Neural cell (in vitro differentiated cells): ENCODE data around the gene PLCZ1. TPM values are rescaled to one million over a fixed set of nuclear protein-coding genes. Genes with fewer than 3 reads are reported as not detected.

Source experiments
- H2AFZ ChIP-seq: fragments of 200-600, 300-800 bp; sonication (generic), shearing (Covaris generic); 2 replicates; pipeline ENCODE4 v1.6.0; 2014; ENCODE audit warnings: low read depth, mild to moderate bottlenecking, antibody characterized with exemption, low read length, moderate library complexity
- H3F3A ChIP-seq: fragments of 200-600 bp; shearing (Covaris generic); 2 replicates; pipeline ENCODE4 v1.6.1; 2016; ENCODE audit warnings: mild to moderate bottlenecking, moderate library complexity, mixed read lengths, antibody characterized with exemption, low read length; ENCODE audit not compliant: insufficient read depth, poor library complexity, severe bottlenecking
- H3K27ac ChIP-seq: fragments of 200-600, 300-800 bp; sonication (generic), shearing (Covaris generic); 2 replicates; pipeline ENCODE4 v1.5.1; 2014; ENCODE audit warnings: mild to moderate bottlenecking, low read length, moderate library complexity
- H3K27me3 ChIP-seq: fragments of 300-800, 200-600 bp; sonication (generic), shearing (Covaris generic); 2 replicates; pipeline ENCODE4 v1.6.0; 2014; ENCODE audit warnings: mild to moderate bottlenecking, low read depth, low read length, moderate library complexity; ENCODE audit not compliant: insufficient read depth
- H3K36me3 ChIP-seq: fragments of 300-800, 200-600 bp; sonication (generic), shearing (Covaris generic); 2 replicates; pipeline ENCODE4 v1.5.1; 2014; ENCODE audit warnings: mild to moderate bottlenecking, antibody characterized with exemption, low read length, moderate library complexity; ENCODE audit not compliant: insufficient read depth
- H3K4me2 ChIP-seq: fragments of 300-800, 200-600 bp; sonication (generic), shearing (Covaris generic); 2 replicates; pipeline ENCODE4 v1.6.0; 2014; ENCODE audit warnings: mild to moderate bottlenecking, low read length
- H3K4me3 ChIP-seq: fragments of 300-800, 200-600 bp; sonication (generic), shearing (Covaris generic); 2 replicates; pipeline ENCODE4 v1.5.1; 2014; ENCODE audit warnings: mild to moderate bottlenecking, low read length, moderate library complexity
- H3K79me2 ChIP-seq: fragments of 200-600 bp; shearing (Covaris generic); replicated peaks from 2 replicates; pipeline ENCODE4 v1.6.0; 2014; ENCODE audit warnings: mild to moderate bottlenecking, low read length, moderate library complexity; ENCODE audit not compliant: insufficient read depth
- H3K9ac ChIP-seq: fragments of 300-800, 200-600 bp; sonication (generic), shearing (Covaris generic); 2 replicates; pipeline ENCODE4 v1.6.1; 2016; ENCODE audit warnings: mild to moderate bottlenecking, low read length, mixed read lengths
- H3K9me2 ChIP-seq: fragments of 200-600 bp; shearing (Covaris generic); 2 replicates; pipeline ENCODE4 v1.6.1; 2016; ENCODE audit warnings: mild to moderate bottlenecking, low read length, mixed read lengths; ENCODE audit not compliant: insufficient read depth
- H3K9me3 ChIP-seq: fragments of 200-600, 300-800 bp; sonication (generic), shearing (Covaris generic); 2 replicates; pipeline ENCODE4 v1.6.1; 2016; ENCODE audit warnings: mild to moderate bottlenecking, mixed run types, low read length, moderate library complexity, mixed read lengths
- H4K20me1 ChIP-seq: fragments of 200-600 bp; shearing (Covaris generic); 2 replicates; pipeline ENCODE4 v1.6.1; 2016; ENCODE audit warnings: mild to moderate bottlenecking, mixed run types; ENCODE audit not compliant: insufficient read depth
- CTCF ChIP-seq: fragments of 450-650 bp; IDR thresholded peaks from 2 replicates; pipeline ENCODE4 v1.5.1; 2014; ENCODE audit warnings: antibody characterized with exemption, mild to moderate bottlenecking, moderate library complexity; ENCODE audit not compliant: poor library complexity, severe bottlenecking
- EP300 ChIP-seq: fragments of 450-650 bp; conservative IDR thresholded peaks from 2 replicates; pipeline ENCODE4 v1.6.1; 2014; ENCODE audit warnings: antibody characterized with exemption, mild to moderate bottlenecking, moderate library complexity; ENCODE audit not compliant: poor library complexity, severe bottlenecking
- EZH2 ChIP-seq: fragments of 200-600, 300-800 bp; shearing (Covaris generic), sonication (generic); IDR thresholded peaks from 2 replicates; pipeline ENCODE4 v1.6.1; 2014; ENCODE audit warnings: antibody characterized with exemption, low read length, borderline replicate concordance, mild to moderate bottlenecking; ENCODE audit not compliant: insufficient read depth, poor library complexity, severe bottlenecking
- MXI1 ChIP-seq: fragments of 450-650 bp; conservative IDR thresholded peaks from 2 replicates; pipeline ENCODE4 v1.6.1; 2014; ENCODE audit warnings: antibody characterized with exemption, mild to moderate bottlenecking; ENCODE audit not compliant: poor library complexity, severe bottlenecking
- POLR2AphosphoS5 ChIP-seq: IDR thresholded peaks from 2 replicates; pipeline ENCODE4 v1.6.1; 2012
- RAD21 ChIP-seq: fragments of 450-650 bp; conservative IDR thresholded peaks from 2 replicates; pipeline ENCODE4 v1.6.1; 2014; ENCODE audit warnings: antibody characterized with exemption, mild to moderate bottlenecking, moderate library complexity
- REST ChIP-seq: IDR thresholded peaks from 2 replicates; pipeline ENCODE4 v1.6.1; 2012; ENCODE audit warnings: borderline replicate concordance
- SMC3 ChIP-seq: fragments of 450-650 bp; conservative IDR thresholded peaks from 2 replicates; pipeline ENCODE4 v1.6.1; 2014; ENCODE audit warnings: antibody characterized with exemption, mild to moderate bottlenecking, moderate library complexity; ENCODE audit not compliant: poor library complexity
- TAF1 ChIP-seq: IDR thresholded peaks from 2 replicates; pipeline ENCODE4 v1.6.1; 2012; ENCODE audit warnings: low read depth
- polyA plus RNA-seq: library from polyadenylated mRNA; depleted of rRNA; stranded (reverse); fragments of >200 nt; gene quantifications from 2 replicates; pipeline ENCODE4 v1.2.3, GENCODE V29; 2014

Gene PLCZ1
- polyA plus RNA-seq, 1 donor from 2014 or later = not detected

- Histone ChIP-seq H3K4me2 (no peak overlapping the region), H3K9me3 (no peaks in the 10 kb centered on the region), H3K4me3 (no peak overlapping the region), H3K36me3 (no peaks in the 10 kb centered on the region), H3K9me2 (no peaks in the 10 kb centered on the region), H3K9ac (no peak overlapping the region), H3K79me2 (no peaks in the 10 kb centered on the region), H2AFZ (no peak overlapping the region), H3K27ac (no peak overlapping the region), H3F3A (no peaks in the 10 kb centered on the region), H4K20me1 (no peaks in the 10 kb centered on the region), H3K27me3 (no peaks in the 10 kb centered on the region)
- TF ChIP-seq EP300 = no peak
- no peak for TF ChIP-seq POLR2AphosphoS5
- no peak for TF ChIP-seq SMC3
- no peak for TF ChIP-seq MXI1
- no peak for TF ChIP-seq CTCF
- TF ChIP-seq RAD21 = no peak
- TF ChIP-seq EZH2 = no peak
- no peak for TF ChIP-seq TAF1
- TF ChIP-seq REST = no peak
Measured at GRCh38 chr12:18634382-18634781, 103.4 kb downstream of the PLCZ1 start.

Other genes with a start within 250 kb of the PLCZ1 start
- not detected in 2 replicates for gene CAPZA3, start 107 bp upstream of the PLCZ1 start, polyA plus RNA-seq